Testis (tissue), 3 donors: ENCODE measurements around the gene APOD. TPM values are rescaled to one million over a fixed set of nuclear protein-coding genes. Genes with fewer than 3 reads are reported as not detected.

Experiments
- DNase-seq: peaks from one replicate; pipeline ENCODE4 v3.0.0-alpha.2; 2019
- H3K27ac ChIP-seq, 2 donors: fragments of 200-600 bp; sonication (generic); one replicate each; pipeline ENCODE4 v1.5.1; 2019
- H3K27me3 ChIP-seq: fragments of 200-600 bp; sonication (generic); one replicate; pipeline ENCODE4 v1.5.1; 2019
- H3K36me3 ChIP-seq: fragments of 200-600 bp; sonication (generic); one replicate; pipeline ENCODE4 v1.5.1; 2017; ENCODE audit warnings: low read depth; ENCODE audit errors: missing control alignments
- H3K4me1 ChIP-seq: fragments of 200-600 bp; sonication (generic); one replicate; pipeline ENCODE4 v1.5.1; 2019
- H3K4me3 ChIP-seq, 2 donors: fragments of 200-600 bp; sonication (generic); one replicate each; pipeline ENCODE4 v1.5.1; 2017 to 2019
- H3K9me3 ChIP-seq: fragments of 200-600 bp; sonication (generic); one replicate; pipeline ENCODE4 v1.5.1; 2017
- CTCF ChIP-seq, 3 experiments: fragments of 450-650 bp in 2 of 3; fragments of 200-600 bp in 1 of 3; sonication (generic) in 1 of 3; IDR thresholded peaks; one replicate each; pipeline ENCODE4 v1.5.1; 2016 to 2019; ENCODE audit warnings: antibody characterized with exemption in 3 of 3, mild to moderate bottlenecking in 2 of 3, moderate library complexity in 1 of 3
- POLR2A ChIP-seq: fragments of 450-650 bp; IDR thresholded peaks from one replicate; pipeline ENCODE4 v1.6.1; 2017; ENCODE audit warnings: antibody characterized with exemption, mild to moderate bottlenecking, moderate library complexity
- whole genome bisulfite sequencing, 2 donors: methylation state at CpG; one replicate each; pipeline ENCODE4 v1.1.5; 2018; 5-methylcytosine and 5-hydroxymethylcytosine counted together
- intact Hi-C: fragments of 100-400 bp; cut with DNase I; formaldehyde crosslinking; loops from one replicate; pipeline ENCODE4 v1.15.1; 2023; ENCODE audit warnings: low total_unique reads
- polyA plus RNA-seq: library from polyadenylated mRNA; stranded (reverse); fragments of 350-450 nt; fragmentation: Illumina TruSeq; extraction: RNeasy Lipid Tissue Mini Kit (QIAGEN cat#74804); gene quantifications from one replicate; pipeline ENCODE4 v1.2.3, GENCODE V29; 2014; ENCODE audit warnings: low read depth, low replicate concordance; ENCODE audit not compliant: insufficient read depth
- total RNA-seq, 2 donors: library from RNA; depleted of rRNA; stranded (reverse); fragments of >200 nt; gene quantifications; one replicate each; pipeline ENCODE4 v1.2.3, GENCODE V29; 2016

APOD gene
- total and polyA plus RNA-seq, 3 donors from 2014 or later: 55.0 to 99.8 (median 83.9) TPM

GRCh38 chr3:195542698-195543499 lies 40.8 kb downstream of the APOD start, which contains the start of gene PPP1R2:
Gene PPP1R2 (minus strand): TSS chr3:195543325. CDS start chr3:195543025, 300 bp downstream.
- H3K4me1 ChIP-seq: peaks cover 20% of the 10 kb centered on the region
- TF ChIP-seq POLR2A: peak; percentile 81
- no peak for TF ChIP-seq CTCF (IDR thresholded peaks at IDR 0.05)
- no peaks in the 10 kb centered on the region for H3K9me3 ChIP-seq
- H3K4me3 ChIP-seq: peak within 1 kb of the TSS; percentile 79 to 98
- WGBS, 2 donors: 0% methylated on average over 17 to 75 of the region's 95 CpGs
- H3K27me3 ChIP-seq: no peaks in the 10 kb centered on the region
- intact Hi-C loops: no loop called here
- peak within 1 kb of the TSS; percentile 83 to 90 for H3K27ac ChIP-seq
- no peaks in the 10 kb centered on the region for H3K36me3 ChIP-seq
- DNase-seq: peak; percentile 96

GRCh38 chr3:195542316-195542697 lies 41.4 kb downstream of the APOD start:
- TF ChIP-seq POLR2A: no peak
- TF ChIP-seq CTCF (IDR thresholded peaks at IDR 0.05): no peak
- WGBS, 2 donors: 0% methylated on average over 5 of the region's 5 CpGs
- no peak for DNase-seq
- intact Hi-C loops: no loop called here
- Histone ChIP-seq H3K36me3 (no peaks in the 10 kb centered on the region), H3K4me1 (peaks cover 20% of the 10 kb centered on the region), H3K27ac (peak overlapping the region; percentile 83 to 90), H3K9me3 (no peaks in the 10 kb centered on the region), H3K4me3 (peak overlapping the region; percentile 79 to 98), H3K27me3 (no peaks in the 10 kb centered on the region)

GRCh38 chr3:195540511-195540910 lies 43.2 kb downstream of the APOD start:
- Histone ChIP-seq H3K4me1 (peaks cover 12% of the 10 kb centered on the region), H3K36me3 (no peaks in the 10 kb centered on the region), H3K9me3 (no peaks in the 10 kb centered on the region), H3K27me3 (no peaks in the 10 kb centered on the region), H3K4me3 (no peak overlapping the region), H3K27ac (no peak overlapping the region)
- DNase-seq: no peak
- TF ChIP-seq CTCF (IDR thresholded peaks at IDR 0.05) (no peak), POLR2A (no peak)
- intact Hi-C loops: no loop called here
- WGBS, 2 donors: 56 to 67% methylated on average over 6 of the region's 6 CpGs

GRCh38 chr3:195540027-195540426 lies 43.7 kb downstream of the APOD start:
- Histone ChIP-seq H3K36me3 (no peaks in the 10 kb centered on the region), H3K4me1 (peaks cover 12% of the 10 kb centered on the region), H3K27ac (no peak overlapping the region), H3K27me3 (no peaks in the 10 kb centered on the region), H3K9me3 (no peaks in the 10 kb centered on the region), H3K4me3 (no peak overlapping the region)
- no peak for DNase-seq
- 64 to 76% methylated on average over 8 of the region's 8 CpGs for WGBS, 2 donors
- intact Hi-C loops: no loop called here
- TF ChIP-seq POLR2A (no peak), CTCF (IDR thresholded peaks at IDR 0.05) (no peak)

DNA sequence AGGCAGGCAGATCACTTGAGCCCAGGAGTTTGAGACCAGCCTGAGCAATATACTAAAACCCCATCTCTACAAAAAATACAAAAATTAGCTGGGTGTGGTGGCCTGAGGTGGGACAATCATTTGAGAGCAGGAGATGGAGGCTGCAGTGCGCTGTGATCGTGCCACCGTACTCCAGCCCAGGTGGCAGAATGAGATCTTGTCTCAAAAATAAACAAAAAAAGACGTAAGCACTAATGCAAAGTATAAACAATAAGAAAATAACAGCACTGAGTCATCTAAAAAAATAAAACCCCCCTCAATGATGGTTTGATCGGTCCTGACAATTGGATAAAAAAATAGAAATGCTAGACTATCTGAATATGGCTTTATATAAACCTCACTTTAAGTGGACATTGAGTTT lies 44.3 kb downstream of the APOD start:
- H3K27ac ChIP-seq: no peak overlapping the region
- H3K36me3 ChIP-seq: no peaks in the 10 kb centered on the region
- H3K9me3 ChIP-seq: no peaks in the 10 kb centered on the region
- no peaks in the 10 kb centered on the region for H3K27me3 ChIP-seq
- no peak for DNase-seq
- no peak for TF ChIP-seq POLR2A
- no peak for TF ChIP-seq CTCF (IDR thresholded peaks at IDR 0.05)
- no peak overlapping the region for H3K4me3 ChIP-seq
- 90 to 93% methylated on average over 5 of the region's 5 CpGs for WGBS, 2 donors
- intact Hi-C loops: no loop called here
- H3K4me1 ChIP-seq: peaks cover 12% of the 10 kb centered on the region
